ENCODE measurements around the gene SGCA.

The SGCA gene

DNA sequence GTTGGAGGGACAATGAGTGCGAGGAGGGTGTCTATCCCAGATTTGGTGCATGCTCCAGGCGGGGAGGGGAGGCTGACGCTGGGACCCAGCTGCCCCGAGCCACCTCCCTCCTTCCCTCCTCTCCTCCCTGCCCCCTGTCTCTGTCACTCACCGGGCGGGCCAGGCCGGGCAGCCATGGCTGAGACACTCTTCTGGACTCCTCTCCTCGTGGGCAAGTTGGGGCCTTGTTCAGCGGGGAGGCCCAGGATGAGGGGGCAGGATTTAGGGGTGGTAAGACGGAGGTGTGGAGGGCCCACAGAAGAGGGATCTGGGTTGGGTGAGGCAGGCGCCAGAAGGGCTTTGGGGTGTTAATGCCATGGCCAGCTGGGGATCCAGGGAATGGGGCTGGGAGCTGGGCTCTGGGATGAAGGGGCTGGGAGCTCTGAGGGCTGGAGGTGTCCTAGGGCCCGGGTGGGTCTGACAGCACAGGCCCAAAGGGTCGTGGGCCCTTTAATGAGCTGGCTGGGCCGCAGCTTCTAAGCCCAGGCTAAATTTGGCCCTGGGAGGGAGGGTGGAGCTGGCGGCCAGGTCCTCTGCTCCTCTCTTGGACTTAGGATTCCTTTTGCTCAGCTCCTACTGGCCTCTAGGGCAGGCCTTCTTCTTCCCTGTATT, at the start of gene SGCA:
TSS of gene SGCA (plus strand) at position 139 of the 651 bp plus-strand sequence. CDS start at position 175, 36 bp downstream.
- no peak for DNase-seq (ENCODE audit: low read depth)

DNA sequence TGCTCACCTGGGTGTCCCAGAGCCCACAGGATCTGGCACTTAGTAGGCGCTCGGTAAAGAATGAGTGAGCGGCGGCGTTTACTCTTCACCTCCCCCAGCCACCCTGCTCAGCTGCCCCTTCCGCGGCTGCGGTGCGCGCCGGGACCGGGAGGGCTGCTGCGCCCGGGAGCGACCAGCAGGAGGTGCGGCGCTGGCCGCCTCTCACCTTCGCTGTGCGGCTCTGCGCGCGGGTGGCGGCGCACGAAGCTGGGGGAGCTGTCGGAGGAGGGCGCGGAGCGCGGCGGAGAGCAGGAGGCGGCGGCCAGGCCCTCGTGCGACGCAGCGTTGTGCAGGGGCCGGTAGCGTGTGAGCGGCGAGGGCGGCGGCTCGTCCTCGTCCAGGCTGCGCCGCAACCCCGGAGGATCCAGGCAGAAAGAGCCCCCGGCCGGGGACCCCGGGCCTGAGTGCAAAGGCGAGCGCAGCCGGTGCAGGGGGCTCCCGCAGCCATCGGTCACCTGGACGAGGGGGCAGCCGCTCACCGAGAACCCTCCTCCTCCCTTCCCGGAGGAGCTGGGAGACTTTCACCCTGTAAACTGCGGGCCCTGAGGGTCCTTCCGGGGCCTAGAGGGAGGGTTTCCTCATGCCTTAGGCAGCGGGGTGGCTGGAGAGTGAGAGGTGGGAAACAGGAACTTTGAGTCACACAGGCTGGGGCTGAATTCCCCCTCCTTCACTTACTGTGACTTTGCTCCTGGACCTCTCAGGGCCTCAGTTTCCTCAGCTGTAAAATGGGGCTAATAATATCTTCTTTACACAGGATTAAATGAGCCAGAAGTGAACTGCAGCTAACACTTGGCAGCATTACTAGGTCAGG, 48.4 kb upstream of the SGCA start:
- peak; percentile 49 for DNase-seq (ENCODE audit: low read depth)

DNA sequence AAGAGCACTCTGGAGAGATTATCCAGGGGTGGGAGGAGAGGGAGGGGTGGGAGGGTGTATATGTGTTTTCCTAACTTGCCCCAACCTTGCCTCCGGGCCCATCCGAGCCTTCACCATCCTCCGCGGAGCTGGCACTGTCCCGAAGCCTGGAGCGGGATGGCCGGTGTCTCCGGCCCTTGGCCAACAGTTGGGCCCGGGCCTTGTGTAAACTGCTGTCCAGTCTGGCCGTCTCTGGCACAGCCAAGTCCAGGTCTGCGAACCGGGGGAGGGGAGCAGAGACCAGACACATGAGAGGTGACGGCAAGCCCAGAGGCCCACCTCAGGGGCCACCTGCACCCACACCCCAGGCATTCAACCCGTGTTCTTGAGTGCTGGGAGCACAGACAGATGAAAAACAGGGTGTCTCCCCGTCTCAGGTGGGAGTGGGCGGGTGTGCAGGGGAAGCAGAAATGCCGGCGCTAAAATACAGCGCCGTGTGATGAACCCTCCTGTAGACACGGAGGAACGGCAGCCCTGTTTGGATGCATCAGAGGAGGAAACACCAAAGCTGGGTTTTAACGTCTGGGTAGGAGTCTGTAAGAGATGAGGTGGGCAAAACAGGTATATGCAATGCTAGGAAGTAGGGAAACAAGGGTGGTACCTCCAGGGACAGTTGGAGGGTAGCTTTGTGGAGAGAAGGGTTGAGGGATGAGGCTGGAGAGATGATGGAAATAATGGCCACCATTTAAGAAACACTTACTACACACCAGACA, 47.6 kb upstream of the SGCA start:
- no peak for DNase-seq (ENCODE audit: low read depth)

DNA sequence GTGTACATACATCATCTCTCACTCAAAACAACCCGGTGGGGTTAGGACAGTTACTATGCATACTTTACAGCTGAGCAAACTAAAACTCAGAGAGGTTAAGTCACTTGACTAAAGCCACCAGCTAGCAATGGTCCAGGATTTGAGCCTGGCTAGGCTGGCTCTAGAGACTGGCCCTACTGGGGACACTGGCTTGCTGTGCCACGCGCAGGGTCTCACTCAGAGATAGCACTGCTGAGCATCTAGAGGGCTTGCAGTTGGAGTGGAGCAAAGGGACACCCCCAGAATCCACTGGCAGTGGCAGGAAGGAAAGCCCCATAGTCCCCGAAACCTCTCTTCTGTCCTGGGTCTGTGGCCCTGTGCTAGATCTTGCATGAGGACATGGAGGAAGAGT, 47.0 kb upstream of the SGCA start:
- no peak for DNase-seq (ENCODE audit: low read depth)

DNA sequence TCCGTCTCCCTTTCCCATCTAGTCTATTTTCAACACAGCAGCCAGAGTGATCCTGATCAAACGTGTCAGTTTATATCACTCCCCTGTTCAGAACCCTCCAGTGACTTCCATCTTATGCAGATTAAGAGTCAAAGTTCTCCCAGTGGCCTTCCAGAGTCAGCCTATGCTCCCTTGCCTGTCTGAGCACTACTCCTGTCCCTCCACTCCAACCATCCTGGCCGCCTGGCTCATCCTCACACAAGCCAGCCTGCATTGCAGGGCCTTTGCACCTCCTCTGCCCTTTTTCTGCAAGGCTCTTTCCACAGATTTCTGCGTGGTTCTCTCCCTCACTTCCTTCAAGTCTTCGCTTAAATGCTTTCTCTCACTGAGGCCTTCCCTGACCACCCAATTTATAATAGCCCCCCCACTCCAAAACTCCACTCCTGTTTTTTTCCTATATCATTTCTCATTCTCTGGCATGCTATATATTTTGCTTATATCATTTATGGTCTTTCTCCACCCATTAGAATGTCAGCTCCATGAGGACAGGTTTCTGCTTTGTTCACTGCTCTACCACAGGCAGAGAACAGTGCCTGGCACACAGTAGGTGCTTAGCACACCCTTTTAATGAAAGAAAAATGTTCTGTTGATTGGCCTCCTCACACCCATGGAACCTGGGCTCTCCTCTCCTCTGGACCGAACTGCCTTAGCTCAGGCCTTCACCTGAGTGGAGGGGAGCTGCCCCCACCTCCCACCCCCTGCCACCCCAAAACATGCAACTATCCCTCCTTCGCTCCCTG, 45.1 kb upstream of the SGCA start:
- no peak for DNase-seq (ENCODE audit: low read depth)

DNA sequence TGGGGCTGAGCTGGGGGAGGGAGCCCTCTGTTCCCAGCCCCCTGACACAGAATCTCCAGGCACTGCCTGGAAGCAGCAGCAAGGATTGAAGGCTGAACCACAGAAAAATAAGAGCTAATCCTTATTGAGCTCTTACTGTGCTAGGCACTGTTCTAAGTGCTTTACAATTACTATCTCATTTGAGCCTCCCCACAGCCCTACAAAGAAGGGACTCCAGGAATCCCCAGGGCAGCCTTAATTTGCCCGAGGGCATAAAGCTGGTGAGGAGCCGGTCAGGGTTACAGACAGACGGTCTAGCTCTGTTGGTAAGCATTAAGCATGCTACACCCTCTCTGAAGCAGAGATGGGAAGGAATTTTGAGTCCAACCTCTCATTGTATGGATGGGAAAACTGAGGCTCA, 42.9 kb upstream of the SGCA start:
- DNase-seq (ENCODE audit: low read depth): no peak

DNA sequence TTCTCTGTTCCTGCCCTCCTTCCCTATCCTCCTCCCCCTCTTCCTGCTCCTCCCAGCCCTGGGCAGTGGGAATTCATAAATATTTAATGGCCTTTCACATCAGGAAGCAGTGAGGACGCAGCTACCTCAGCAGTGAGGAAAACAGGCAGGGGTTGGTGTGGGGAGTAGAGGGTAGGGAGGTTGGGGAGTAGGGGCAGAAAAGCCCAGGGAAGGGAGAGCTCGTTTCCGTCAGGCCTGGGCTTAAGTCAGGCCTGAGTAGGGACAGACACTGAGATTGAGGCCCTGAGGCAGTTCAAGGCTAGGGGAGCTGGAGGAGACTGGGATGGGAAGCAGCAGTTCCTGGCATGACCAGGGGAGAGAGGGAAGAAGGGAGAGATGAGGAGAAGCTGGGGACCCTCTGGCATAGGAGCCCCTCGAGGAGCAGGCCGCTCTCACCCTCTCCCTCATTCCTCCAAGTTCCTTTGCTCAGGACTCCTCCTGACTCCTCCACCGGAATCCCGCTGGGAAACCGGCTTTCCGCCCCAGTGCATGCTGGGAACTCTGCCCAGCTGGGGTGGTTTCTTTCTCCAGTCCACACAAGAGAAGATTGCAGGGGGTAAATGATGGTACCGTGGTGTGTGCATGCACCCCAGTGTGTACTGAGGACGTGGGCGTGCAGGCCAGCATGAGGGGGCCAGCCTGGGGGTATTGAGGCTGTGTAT, 42.0 kb upstream of the SGCA start:
- no peak for DNase-seq (ENCODE audit: low read depth)

DNA sequence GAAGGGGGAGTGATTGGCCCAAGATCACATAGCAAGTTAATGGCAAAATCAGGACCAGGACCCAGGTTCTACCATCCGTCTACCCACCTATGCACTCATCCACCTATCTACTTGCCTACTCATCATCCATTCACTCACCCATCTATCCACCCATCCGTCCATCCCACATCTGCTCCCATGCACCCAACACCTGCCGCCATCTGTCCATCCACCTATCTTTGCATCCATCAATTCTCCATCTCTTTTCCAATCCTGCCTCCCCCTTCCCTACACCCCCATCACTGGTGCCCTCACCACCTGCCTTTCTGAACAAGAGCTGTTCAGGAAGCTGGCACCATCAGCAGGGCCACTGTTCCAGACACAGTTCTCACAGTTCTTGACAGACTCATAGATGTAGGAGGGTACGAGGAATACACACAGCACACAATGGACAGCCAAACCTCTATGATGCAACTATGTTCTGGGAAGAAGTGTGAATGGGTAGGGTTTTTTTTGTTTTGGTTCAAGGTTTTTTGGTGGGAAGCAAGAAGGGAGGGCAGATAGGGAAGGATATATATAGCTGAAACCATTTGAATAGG, 40.3 kb upstream of the SGCA start:
- peak; percentile 43 for DNase-seq (ENCODE audit: low read depth)

DNA sequence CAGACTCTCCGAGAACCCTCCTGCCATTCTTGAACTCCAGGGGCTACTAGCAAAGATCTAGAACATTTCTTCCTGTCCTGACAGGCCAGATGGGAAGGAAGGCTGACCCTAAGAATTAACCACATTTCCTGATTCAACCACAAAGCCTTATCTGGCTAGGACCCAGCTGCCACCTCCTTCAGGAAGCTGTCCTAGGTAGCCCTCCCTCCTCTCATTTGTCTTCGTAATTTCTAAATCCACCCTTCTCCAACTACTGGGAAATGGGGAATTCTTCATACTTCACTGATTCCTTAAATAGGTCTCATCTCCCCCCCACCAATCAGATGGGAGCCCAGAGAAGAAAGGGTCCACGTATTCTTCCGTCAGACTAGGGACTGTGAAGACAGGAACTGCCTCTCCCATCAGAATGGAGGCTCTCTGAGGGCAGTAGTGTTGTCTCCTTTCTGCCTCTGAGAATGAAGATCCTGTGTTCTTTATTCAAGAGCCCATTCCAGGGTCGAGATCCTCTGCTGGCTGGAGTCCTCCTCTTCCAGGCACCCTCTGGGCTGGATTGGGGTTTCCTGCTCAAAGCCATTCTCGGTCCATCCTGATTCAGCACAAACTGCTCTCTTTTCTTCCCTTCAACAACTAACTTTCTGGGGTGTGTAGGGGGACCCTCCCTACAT, 38.0 kb upstream of the SGCA start:
- DNase-seq (ENCODE audit: low read depth): peak; percentile 57

DNA sequence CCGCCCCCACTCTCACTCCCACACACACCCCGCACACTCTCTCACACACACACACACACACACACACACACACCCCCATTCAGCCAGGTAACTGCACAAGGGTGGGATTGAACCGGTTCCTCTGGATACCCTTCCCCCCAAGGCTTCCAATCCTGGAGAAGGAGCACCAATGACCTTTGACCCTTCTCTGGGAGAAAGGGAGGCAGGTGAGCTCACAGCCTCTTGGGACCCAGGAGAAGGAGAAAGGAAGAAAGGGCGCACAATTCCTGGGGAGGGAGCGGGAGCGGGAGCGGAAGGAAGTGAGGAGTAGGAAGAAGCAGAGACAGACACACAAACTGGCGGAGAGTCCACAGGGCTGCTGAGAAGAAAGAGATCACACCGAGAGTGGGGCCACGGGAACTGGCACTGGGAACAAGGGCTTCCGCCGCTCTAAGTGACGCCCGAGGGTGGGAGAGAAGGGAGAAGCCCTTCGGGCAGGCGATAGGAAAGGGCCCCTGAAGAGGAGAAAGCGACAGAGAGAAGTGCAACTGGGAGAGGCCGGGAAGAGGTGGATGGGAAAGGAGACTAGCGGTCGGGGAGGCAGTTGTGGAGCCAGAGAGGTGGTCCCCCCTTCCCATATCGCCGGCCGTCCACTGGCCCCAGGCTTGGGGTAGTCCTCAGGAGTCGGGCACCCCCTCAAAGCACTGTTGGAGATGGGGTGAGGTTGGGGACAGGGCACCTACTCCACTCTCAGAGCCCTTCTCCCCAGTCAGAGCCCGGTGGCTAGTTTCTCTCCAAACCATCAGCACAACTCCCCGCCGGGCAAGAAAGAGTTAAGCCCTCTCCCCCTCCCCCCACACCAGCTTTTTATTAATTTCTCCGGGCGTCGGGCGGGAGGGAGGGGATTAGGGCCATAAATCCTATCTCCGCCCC, 37.1 kb upstream of the SGCA start:
- no peak for DNase-seq (ENCODE audit: low read depth)

DNA sequence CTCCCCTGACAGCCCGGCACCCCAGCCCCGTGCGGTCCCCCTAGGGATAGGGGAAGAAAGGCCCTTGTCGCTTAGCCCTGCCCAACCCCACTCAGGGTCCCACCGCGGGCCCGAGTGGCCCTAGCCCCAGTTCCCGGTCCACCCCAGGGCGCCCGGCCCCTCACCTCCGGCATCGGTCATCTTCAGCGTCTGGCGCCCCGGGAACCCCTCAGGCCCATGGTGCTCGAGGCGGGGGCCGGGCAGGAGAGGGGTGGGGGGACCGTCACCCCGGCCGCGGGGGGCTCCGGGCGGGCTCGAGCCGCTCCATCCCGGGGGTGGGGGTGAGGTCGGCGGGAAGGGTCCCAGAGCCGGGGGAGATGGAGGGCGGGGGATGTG, 36.5 kb upstream of the SGCA start:
- no peak for DNase-seq (ENCODE audit: low read depth)

DNA sequence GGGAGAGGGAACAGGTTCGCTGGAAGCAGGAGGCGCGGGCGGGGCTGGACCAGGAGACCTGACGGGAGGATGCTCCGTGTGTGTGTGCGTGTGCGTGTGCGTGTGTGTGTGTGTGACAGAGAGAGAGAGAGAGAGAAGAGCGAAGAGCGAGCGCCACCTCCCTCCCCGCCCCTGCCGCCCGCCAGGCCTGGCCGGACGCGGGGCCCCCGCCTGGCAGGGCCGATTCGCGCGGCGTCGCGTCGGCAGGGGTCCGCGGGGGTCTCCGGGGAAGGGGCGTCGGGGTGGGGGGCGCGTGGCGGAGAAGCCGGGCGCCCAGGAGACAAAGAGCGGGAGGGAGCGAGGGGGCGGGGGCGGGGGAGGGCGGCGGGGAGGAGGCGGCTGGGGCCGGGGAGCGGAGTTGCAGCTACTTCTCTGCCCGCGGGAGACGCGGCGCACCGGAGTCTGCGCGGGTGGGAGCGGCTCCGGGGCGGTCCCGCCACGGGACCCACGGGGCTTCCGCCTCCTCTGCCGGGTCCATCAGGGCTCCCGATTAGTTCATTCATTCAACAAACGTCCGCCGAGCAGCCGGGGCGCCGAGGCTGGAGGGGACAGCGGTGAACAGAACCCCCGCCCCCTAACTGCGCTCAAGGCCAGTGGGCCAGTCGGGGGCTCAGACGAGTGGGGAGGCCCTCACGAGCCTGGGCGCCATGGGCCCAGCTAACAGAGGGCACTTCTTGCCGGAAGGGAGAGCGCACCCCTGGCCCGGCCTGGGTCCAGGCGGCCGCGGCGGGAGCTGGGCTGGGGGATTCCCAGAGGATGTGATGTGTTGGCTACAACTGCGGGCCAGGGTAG, 35.9 kb upstream of the SGCA start, which contains the start of gene SAMD14:
TSS of gene SAMD14 (minus strand) at position 433 of the 831 bp plus-strand sequence. CDS start 5,201 bp downstream, outside the sequence.
- peak; percentile 31 for DNase-seq (ENCODE audit: low read depth)

DNA sequence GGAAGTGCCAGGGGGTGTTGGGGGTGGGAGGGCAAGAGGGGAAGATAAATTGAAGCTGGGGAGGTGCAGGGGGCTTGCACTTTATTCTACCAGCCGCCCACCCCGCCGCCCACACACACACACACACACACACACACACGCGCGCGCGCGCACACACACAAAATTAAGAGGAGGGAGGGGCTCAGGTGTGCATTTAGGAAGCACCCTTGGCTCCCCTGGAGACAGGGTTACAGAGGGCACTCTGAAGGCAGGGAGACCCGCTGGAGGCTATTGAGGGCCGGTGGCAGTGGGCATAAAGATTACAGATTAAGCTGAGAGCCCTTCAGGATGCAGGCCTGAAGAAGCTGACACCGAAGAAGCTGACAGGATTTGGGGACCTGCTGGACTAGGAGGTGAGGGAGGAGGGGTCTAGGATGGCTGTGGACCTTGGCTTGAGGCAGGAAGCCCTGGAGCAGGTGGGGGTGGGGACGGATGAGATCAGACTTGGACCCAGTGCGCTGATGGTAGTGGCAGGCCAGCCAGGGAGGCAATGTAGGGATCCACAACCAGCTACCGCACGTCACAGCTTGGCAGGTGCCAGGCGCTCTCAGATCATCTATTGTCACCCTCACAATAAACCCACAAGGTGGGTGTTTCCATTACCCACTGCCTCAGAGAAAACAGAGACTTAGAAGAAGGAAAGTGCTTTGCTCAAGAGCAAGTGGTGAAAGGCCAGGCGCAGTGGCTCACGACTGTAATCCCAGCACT, 35.1 kb upstream of the SGCA start:
- no peak for DNase-seq (ENCODE audit: low read depth)

DNA sequence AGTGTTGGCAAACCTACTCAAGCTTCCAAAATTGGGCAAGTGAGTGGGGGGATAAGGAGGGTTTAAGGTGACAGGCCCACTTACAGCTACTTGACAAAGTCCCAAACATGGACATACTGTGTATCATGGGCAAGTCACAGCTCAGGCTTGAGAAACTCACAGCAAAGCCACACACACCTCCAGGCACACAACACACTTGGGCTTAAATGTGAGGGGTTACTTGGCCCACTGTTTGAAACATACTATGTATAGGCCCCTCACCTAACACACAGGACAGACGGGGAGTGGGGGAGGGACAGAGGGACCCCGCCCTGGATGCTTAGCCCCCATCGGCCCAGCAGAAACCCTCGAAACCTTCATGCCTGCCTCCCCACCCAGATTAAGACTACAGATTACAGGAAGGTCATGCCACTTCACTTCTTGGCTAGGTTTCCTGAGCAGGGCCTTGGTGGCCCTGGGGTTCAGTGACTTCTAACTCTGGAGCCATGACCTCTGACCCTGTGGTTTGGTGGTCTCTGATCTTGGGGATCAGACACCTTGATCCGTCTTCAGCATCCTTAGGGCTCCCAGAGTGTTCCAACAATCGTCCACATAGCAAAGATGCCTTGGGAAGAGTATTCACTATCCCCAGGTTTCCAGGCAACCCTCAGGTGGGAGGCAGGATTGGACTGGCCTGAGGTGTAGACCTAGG, 33.6 kb upstream of the SGCA start:
- DNase-seq (ENCODE audit: low read depth): no peak

DNA sequence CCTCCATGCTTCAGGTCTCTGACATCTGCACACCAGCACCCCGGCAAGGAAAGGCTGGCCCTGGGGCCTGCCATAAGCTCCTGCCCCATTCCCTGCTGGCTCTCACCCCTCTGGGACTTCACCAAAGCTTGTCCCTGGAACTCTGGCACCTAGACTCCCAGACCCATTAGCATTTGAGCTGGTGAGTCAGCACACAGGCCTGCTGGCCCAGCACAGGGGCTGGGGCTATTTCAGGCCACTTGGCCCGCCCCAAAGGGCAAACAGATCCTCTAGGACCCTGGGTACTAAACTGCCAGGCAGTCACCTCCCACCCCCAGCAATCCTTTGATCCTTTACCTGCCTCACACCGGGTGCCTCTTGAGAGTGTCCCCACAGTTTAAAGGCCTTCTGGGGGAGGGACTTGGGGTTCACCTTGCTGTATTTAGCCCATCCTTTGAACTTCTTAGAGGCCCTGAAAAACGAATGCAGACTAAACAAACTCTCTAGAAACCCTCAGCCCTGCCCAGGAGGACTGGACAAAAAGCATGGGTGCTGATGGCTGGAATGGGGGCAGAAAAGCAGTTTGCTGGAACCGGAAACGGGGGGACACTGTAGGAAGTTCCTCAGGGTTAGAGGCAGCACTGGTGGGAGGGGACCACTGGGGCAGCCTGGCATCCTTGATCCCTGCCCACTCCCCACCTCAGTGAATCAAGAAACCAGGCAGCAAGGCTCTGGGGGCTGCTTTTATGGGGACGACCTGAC, 32.6 kb upstream of the SGCA start:
- DNase-seq (ENCODE audit: low read depth): peak; percentile 23

DNA sequence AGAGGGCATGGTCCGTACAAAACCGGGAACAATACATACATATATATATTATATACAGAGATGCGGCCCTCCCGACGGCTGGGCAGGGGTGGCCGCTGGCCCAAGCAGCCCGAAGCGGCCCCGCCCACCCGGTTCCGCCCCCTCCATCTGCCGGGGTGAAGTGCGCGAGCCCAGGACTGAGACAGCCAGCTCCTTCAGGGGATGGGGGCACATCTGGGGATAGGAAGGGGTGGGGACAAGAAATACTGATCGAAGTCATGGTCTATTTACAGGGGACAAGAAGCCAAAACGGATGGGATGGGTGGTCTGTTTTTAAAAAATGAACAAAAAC, 32.1 kb upstream of the SGCA start:
- DNase-seq (ENCODE audit: low read depth): no peak

Data from amniotic epithelial cell (primary cell).